GM12878 (cell line): ENCODE measurements around the gene MFN1. TPM values are rescaled to one million over a fixed set of nuclear protein-coding genes. Genes with fewer than 3 reads are reported as not detected.

Source experiments
- BACH1 ChIP-seq: fragments of 450-650 bp; IDR thresholded peaks from 2 replicates; pipeline ENCODE4 v1.6.1; 2017; ENCODE audit warnings: mild to moderate bottlenecking, borderline replicate concordance
- CEBPB ChIP-seq, 2 experiments: fragments of 150-350 bp in 1 of 2; IDR thresholded peaks; 2 replicates each; pipeline ENCODE4 v1.6.1; 2012 to 2014; ENCODE audit warnings: low read depth in 2 of 2, low read length in 2 of 2, borderline replicate concordance in 1 of 2, inconsistent platforms in 1 of 2
- FOXK2 ChIP-seq: fragments of 450-650 bp; IDR thresholded peaks from 2 replicates; pipeline ENCODE4 v1.6.1; 2017; ENCODE audit warnings: mild to moderate bottlenecking, moderate library complexity
- IKZF1 ChIP-seq: fragments of 450-650 bp; conservative IDR thresholded peaks from 2 replicates; pipeline ENCODE4 v1.6.1; 2017; ENCODE audit warnings: antibody characterized with exemption, mild to moderate bottlenecking
- IRF4 ChIP-seq: IDR thresholded peaks from 2 replicates; pipeline ENCODE4 v1.6.1; 2011; ENCODE audit warnings: low read depth, low read length
- MTA3 ChIP-seq: IDR thresholded peaks from 2 replicates; pipeline ENCODE4 v1.6.1; 2012; ENCODE audit warnings: low read length, inconsistent platforms, borderline replicate concordance
- PML ChIP-seq: IDR thresholded peaks from 2 replicates; pipeline ENCODE4 v1.6.1; 2012; ENCODE audit warnings: low read length, inconsistent platforms
- SMARCA5 ChIP-seq: fragments of 450-650 bp; IDR thresholded peaks from 2 replicates; pipeline ENCODE4 v1.6.1; 2017; ENCODE audit warnings: mild to moderate bottlenecking
- SREBF2 ChIP-seq: IDR thresholded peaks from 2 replicates; pipeline ENCODE4 v1.6.1; 2012; ENCODE audit warnings: mild to moderate bottlenecking, low read length
- YY1 ChIP-seq: IDR thresholded peaks from 2 replicates; pipeline ENCODE4 v1.6.1; 2011; ENCODE audit warnings: low read depth, mild to moderate bottlenecking, low read length
- polyA plus RNA-seq, 11 experiments: library from polyadenylated mRNA; depleted of rRNA in 4 of 11; unstranded in 6 of 11; stranded (reverse) in 5 of 11; fragments of >200 nt; fragmentation: Nextera tagmentation in 4 of 11; fragmentation: Illumina TruSeq in 1 of 11; extraction: Ambion mirVana in 4 of 11; extraction: Trizol in 1 of 11; gene quantifications; 1 replicate in 1 of 11; 2 replicates in 10 of 11; pipeline versions ENCODE4 v1.2.1 to v1.2.3, GENCODE V29; 2011 to 2016; ENCODE audit warnings: inconsistent platforms in 2 of 11, missing spikeins in 2 of 11, low read depth in 1 of 11
- total RNA-seq, 4 experiments: library from RNA; depleted of rRNA in 3 of 4; stranded (reverse); fragments of >200 nt in 3 of 4; fragmentation: Illumina TruSeq in 1 of 4; extraction: Trizol in 1 of 4; gene quantifications; 2 replicates each; pipeline versions ENCODE4 v1.2.1 to v1.2.3, GENCODE V29; 2013 to 2021
- TF ChIP-seq, protein P1 (sequence below): fragments of 450-650 bp; IDR thresholded peaks from 2 replicates; pipeline ENCODE4 v1.6.1; 2014; ENCODE audit warnings: mild to moderate bottlenecking
- TF ChIP-seq, protein P2 (sequence below): IDR thresholded peaks from 2 replicates; pipeline ENCODE4 v1.6.1; 2011; ENCODE audit warnings: borderline replicate concordance, low read depth, mild to moderate bottlenecking, moderate library complexity, low read length; ENCODE audit not compliant: insufficient read depth, poor library complexity, severe bottlenecking
- TF ChIP-seq, protein P3 (sequence below): fragments of 450-650 bp; IDR thresholded peaks from 2 replicates; pipeline ENCODE4 v1.6.1; 2016; ENCODE audit warnings: mild to moderate bottlenecking
- TF ChIP-seq, protein P4 (sequence below): IDR thresholded peaks from 2 replicates; pipeline ENCODE4 v1.6.1; 2012; ENCODE audit warnings: improper control_type of control experiment, low read depth, low read length; ENCODE audit not compliant: insufficient replicate concordance
- TF ChIP-seq, protein P5 (sequence below): fragments of 450-650 bp; IDR thresholded peaks from 2 replicates; pipeline ENCODE4 v1.6.1; 2016; ENCODE audit warnings: mild to moderate bottlenecking, moderate library complexity, borderline replicate concordance

The MFN1 gene
- total and polyA plus RNA-seq, 10 of the 15 experiments (the other 5 are each of a cell fraction or from before 2014, with no cell fraction given) = 14.4 to 120 (median 39.8) TPM

DNA sequence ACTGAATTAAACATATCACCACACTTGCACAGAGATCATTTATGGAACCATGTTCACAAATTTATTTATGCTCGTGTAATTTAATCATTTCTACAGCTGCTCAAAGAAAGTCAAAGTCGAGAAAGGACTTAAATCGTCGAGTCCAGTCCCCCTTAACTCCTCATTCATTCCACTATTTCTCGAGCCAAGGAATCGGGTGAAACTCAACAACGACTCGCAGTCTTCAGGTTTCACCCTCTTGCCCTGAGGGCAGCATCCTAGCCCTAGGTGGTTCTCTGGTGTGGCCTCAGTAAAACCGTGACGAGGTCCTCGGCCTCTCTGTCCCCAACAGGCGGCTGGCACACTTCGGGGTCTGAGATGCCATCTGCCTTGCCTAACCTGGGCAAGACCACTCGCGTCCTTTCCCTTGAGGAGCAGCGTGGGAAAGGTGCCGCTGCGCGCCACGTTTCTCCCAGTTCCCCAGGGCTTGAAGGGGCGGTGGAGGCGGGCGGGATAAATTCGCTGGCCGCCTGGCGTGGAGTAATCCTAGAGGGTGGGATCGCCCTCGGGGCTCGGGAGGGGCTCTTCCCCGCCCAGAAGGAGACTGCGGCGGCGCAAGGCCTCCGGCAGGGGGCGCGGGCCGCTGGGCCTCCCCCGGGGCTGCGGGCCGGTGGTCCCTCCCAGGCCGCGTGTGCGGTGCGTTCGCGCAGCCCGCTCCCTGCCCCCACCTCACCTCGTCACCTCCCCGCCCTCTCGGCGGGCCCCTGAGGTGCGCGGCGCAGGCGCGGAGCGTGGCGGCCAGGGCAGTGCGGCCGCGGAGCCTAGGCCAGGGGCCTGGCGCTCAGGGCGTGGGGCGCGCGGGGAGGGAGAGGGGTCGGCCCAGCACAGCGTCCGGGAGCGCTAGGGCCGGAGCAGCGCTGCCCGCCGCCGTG lies 25.0 kb upstream of the MFN1 start, which contains the start of gene ZNF639 (continued):
- TF ChIP-seq SMARCA5 (peak; percentile 92), BACH1 (peak; percentile 55; the same call in 1 of the 2 replicates), YY1 (peak; percentile 57), PML (no peak; the same call in 1 of the 2 replicates), FOXK2 (no peak; the same call in 1 of the 2 replicates), IRF4 (0 out of 2 replicates have a peak, but pooled peaks have one; percentile 19), CEBPB (IDR thresholded peaks at IDR 0.05; ENCODE audit: borderline replicate concordance in 1 of 2, low read depth in 2 of 2, low read length in 2 of 2) (no peak), MTA3 (no peak), IKZF1 (peak; percentile 84), SREBF2 (no peak)
- TF ChIP-seq, protein P1, sequence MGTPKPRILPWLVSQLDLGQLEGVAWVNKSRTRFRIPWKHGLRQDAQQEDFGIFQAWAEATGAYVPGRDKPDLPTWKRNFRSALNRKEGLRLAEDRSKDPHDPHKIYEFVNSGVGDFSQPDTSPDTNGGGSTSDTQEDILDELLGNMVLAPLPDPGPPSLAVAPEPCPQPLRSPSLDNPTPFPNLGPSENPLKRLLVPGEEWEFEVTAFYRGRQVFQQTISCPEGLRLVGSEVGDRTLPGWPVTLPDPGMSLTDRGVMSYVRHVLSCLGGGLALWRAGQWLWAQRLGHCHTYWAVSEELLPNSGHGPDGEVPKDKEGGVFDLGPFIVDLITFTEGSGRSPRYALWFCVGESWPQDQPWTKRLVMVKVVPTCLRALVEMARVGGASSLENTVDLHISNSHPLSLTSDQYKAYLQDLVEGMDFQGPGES = no peak
- TF ChIP-seq, protein P2, sequence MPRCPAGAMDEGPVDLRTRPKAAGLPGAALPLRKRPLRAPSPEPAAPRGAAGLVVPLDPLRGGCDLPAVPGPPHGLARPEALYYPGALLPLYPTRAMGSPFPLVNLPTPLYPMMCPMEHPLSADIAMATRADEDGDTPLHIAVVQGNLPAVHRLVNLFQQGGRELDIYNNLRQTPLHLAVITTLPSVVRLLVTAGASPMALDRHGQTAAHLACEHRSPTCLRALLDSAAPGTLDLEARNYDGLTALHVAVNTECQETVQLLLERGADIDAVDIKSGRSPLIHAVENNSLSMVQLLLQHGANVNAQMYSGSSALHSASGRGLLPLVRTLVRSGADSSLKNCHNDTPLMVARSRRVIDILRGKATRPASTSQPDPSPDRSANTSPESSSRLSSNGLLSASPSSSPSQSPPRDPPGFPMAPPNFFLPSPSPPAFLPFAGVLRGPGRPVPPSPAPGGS = no peak
- TF ChIP-seq, protein P3, sequence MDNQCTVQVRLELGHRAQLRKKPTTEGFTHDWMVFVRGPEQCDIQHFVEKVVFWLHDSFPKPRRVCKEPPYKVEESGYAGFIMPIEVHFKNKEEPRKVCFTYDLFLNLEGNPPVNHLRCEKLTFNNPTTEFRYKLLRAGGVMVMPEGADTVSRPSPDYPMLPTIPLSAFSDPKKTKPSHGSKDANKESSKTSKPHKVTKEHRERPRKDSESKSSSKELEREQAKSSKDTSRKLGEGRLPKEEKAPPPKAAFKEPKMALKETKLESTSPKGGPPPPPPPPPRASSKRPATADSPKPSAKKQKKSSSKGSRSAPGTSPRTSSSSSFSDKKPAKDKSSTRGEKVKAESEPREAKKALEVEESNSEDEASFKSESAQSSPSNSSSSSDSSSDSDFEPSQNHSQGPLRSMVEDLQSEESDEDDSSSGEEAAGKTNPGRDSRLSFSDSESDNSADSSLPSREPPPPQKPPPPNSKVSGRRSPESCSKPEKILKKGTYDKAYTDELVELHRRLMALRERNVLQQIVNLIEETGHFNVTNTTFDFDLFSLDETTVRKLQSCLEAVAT = 0 out of 2 replicates have a peak, but pooled peaks have one; percentile 13
- TF ChIP-seq, protein P4, sequence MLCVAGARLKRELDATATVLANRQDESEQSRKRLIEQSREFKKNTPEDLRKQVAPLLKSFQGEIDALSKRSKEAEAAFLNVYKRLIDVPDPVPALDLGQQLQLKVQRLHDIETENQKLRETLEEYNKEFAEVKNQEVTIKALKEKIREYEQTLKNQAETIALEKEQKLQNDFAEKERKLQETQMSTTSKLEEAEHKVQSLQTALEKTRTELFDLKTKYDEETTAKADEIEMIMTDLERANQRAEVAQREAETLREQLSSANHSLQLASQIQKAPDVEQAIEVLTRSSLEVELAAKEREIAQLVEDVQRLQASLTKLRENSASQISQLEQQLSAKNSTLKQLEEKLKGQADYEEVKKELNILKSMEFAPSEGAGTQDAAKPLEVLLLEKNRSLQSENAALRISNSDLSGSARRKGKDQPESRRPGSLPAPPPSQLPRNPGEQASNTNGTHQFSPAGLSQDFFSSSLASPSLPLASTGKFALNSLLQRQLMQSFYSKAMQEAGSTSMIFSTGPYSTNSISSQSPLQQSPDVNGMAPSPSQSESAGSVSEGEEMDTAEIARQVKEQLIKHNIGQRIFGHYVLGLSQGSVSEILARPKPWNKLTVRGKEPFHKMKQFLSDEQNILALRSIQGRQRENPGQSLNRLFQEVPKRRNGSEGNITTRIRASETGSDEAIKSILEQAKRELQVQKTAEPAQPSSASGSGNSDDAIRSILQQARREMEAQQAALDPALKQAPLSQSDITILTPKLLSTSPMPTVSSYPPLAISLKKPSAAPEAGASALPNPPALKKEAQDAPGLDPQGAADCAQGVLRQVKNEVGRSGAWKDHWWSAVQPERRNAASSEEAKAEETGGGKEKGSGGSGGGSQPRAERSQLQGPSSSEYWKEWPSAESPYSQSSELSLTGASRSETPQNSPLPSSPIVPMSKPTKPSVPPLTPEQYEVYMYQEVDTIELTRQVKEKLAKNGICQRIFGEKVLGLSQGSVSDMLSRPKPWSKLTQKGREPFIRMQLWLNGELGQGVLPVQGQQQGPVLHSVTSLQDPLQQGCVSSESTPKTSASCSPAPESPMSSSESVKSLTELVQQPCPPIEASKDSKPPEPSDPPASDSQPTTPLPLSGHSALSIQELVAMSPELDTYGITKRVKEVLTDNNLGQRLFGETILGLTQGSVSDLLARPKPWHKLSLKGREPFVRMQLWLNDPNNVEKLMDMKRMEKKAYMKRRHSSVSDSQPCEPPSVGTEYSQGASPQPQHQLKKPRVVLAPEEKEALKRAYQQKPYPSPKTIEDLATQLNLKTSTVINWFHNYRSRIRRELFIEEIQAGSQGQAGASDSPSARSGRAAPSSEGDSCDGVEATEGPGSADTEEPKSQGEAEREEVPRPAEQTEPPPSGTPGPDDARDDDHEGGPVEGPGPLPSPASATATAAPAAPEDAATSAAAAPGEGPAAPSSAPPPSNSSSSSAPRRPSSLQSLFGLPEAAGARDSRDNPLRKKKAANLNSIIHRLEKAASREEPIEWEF = no peak
- TF ChIP-seq, protein P5, sequence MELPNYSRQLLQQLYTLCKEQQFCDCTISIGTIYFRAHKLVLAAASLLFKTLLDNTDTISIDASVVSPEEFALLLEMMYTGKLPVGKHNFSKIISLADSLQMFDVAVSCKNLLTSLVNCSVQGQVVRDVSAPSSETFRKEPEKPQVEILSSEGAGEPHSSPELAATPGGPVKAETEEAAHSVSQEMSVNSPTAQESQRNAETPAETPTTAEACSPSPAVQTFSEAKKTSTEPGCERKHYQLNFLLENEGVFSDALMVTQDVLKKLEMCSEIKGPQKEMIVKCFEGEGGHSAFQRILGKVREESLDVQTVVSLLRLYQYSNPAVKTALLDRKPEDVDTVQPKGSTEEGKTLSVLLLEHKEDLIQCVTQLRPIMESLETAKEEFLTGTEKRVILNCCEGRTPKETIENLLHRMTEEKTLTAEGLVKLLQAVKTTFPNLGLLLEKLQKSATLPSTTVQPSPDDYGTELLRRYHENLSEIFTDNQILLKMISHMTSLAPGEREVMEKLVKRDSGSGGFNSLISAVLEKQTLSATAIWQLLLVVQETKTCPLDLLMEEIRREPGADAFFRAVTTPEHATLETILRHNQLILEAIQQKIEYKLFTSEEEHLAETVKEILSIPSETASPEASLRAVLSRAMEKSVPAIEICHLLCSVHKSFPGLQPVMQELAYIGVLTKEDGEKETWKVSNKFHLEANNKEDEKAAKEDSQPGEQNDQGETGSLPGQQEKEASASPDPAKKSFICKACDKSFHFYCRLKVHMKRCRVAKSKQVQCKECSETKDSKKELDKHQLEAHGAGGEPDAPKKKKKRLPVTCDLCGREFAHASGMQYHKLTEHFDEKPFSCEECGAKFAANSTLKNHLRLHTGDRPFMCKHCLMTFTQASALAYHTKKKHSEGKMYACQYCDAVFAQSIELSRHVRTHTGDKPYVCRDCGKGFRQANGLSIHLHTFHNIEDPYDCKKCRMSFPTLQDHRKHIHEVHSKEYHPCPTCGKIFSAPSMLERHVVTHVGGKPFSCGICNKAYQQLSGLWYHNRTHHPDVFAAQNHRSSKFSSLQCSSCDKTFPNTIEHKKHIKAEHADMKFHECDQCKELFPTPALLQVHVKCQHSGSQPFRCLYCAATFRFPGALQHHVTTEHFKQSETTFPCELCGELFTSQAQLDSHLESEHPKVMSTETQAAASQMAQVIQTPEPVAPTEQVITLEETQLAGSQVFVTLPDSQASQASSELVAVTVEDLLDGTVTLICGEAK = peak; percentile 33; the same call in 1 of the 2 replicates
